GM08714 (cell line): ENCODE results near the gene RABGAP1L.
"Not testable (repeated sequence)": the region's sequence is repeated elsewhere in the genome, so short reads cannot be mapped to it uniquely, and the experiment has no call there.

Experiments used
- H3K4me3 ChIP-seq: fragments of 200-500 bp; sonication (Bioruptor generic); 2 replicates; pipeline ENCODE4 v1.5.1; 2014; ENCODE audit warnings: mild to moderate bottlenecking, low read length, inconsistent platforms
- ZNF274 ChIP-seq: IDR thresholded peaks from 2 replicates; pipeline ENCODE4 v1.6.1; 2012; ENCODE audit warnings: mild to moderate bottlenecking, low read depth, low read length

Gene RABGAP1L

GRCh38 chr1:174159252-174160108 lies at the start of gene RABGAP1L:
Gene RABGAP1L, plus strand, starts transcription at chr1:174159520.
- H3K4me3 ChIP-seq, result peak within 1 kb of the TSS; percentile 78
- no peak for TF ChIP-seq ZNF274

- H3K4me3 ChIP-seq, result no peak overlapping the region
Observed at GRCh38 chr1:174110053-174110452, 49.3 kb upstream of the RABGAP1L start.

DNA sequence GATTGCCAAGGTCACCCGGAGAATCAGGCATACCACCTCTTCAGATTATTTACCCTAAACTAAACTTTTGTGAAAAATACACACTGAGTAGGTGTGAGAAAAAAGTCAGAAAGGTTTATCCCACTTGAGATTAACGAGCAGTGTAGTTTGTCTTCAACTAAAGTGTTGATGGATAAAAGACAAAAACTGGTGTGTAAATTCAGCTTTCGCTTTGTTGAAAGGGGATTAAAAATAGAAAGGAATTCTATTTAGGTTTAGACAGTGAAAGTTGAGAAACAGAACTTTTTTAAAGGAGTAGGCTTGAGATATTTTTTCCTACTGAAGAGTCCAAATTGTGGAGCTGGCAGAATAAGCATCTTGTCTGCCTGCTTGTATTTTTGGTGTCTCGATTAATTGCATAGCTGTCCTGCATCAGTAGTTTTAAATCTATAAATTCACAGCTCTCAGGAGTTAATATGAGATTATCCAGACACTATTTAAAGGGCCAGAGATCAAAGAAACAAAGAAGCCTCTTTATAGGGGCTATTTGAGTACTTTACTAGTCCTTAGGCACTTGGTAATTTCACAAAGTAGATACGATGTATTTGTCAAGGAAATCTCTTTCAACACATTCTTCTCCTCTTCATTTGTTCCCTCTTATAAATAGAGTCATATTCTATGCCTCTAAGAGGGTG lies 46.7 kb upstream of the RABGAP1L start:
- H3K4me3 ChIP-seq, result no peak overlapping the region
- no peak for TF ChIP-seq ZNF274

More at GRCh38 chr1:174110053-174110452, 49.3 kb upstream of the RABGAP1L start:
- no peak for TF ChIP-seq ZNF274

GRCh38 chr1:174114106-174114505 lies 45.2 kb upstream of the RABGAP1L start:
- no peak overlapping the region for H3K4me3 ChIP-seq
- no peak for TF ChIP-seq ZNF274

GRCh38 chr1:174114788-174115448 lies 44.4 kb upstream of the RABGAP1L start:
- TF ChIP-seq ZNF274, result no peak
- H3K4me3 ChIP-seq, result no peak overlapping the region

- no peak for TF ChIP-seq ZNF274
- H3K4me3 ChIP-seq, result no peak overlapping the region
Observed at GRCh38 chr1:174116042-174116441, 43.3 kb upstream of the RABGAP1L start.

DNA sequence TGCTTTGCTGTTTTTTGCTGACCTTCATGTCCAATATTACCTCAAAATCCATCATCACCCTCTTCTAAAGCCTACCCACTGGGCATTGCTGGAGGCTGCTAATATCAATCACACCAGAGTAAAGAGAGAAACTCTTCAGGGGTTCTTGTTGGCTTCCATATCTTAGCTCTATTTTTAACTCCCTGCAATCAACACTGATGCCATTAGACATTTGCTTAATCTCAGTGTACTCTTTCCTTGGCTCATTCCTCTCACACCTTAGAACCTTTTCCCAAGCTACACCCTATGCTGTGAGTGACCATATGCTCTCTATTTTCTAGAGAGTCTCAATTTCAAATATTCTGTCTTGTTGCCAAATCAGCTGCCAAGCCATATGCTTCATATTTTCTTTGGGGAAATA lies 40.6 kb upstream of the RABGAP1L start:
- no peak for TF ChIP-seq ZNF274

DNA sequence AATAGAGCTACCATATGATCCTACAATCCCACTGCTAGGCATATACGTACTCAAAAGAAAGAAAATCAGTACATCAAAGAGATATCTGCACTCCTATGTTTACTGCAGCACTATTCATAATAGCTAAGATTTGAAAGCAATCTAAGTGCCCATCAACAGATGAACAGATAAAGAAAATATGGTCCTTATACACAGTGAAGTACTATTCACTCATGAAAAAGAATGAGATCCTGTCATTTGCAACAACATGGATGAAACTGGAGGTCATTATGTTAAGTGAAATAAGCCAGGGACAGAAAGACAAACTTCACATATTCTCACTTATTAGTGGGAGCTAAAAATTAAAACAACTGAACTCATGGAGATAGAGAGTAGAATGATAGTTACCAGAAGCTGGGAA lies 37.0 kb upstream of the RABGAP1L start:
- H3K4me3 ChIP-seq, result not testable (repeated sequence)

More for the DNA sequence above, 40.6 kb upstream of the RABGAP1L start:
- H3K4me3 ChIP-seq, result no peak overlapping the region

- no peak for TF ChIP-seq ZNF274
- H3K4me3 ChIP-seq, result no peak overlapping the region
Observed at GRCh38 chr1:174123843-174124242, 35.5 kb upstream of the RABGAP1L start.

GRCh38 chr1:174127176-174127575 lies 32.1 kb upstream of the RABGAP1L start:
- H3K4me3 ChIP-seq, result not testable (repeated sequence)

DNA sequence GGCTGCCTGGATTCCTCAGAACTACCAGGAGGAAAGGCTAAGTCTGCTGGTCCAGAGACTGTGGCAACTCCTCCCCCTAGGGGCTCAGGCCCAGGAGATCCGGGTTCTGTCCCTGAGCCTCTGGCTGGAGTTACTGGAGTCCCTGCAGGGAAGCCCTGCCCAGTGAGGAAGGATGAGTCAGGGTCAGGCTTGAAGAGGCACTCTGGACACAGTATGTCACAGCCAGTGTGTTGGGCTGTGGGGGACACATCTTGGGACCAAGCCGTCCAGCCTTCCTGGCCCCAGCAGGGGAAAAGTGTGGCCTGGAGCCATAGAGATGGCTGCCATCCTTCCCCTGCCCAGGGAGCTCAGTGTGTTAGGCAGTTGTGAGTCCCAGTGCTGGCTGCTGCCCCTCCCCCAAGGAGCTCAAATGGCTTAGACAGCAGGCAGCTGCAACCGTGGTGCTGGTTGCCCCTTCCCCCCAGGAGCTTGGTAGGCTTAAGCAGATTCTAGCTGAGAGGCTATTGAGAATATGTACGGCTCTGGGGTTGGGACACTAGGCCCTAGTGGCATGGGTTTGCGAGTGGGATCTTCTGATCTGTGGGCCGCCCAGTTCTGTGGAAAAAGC lies 28.2 kb upstream of the RABGAP1L start:
- no peak overlapping the region for H3K4me3 ChIP-seq
- no peak for TF ChIP-seq ZNF274

GRCh38 chr1:174134003-174134659 lies 25.2 kb upstream of the RABGAP1L start:
- no peak overlapping the region for H3K4me3 ChIP-seq
- no peak for TF ChIP-seq ZNF274

- no peak overlapping the region for H3K4me3 ChIP-seq
- no peak for TF ChIP-seq ZNF274
Observed at GRCh38 chr1:174135211-174135610, 24.1 kb upstream of the RABGAP1L start.

DNA sequence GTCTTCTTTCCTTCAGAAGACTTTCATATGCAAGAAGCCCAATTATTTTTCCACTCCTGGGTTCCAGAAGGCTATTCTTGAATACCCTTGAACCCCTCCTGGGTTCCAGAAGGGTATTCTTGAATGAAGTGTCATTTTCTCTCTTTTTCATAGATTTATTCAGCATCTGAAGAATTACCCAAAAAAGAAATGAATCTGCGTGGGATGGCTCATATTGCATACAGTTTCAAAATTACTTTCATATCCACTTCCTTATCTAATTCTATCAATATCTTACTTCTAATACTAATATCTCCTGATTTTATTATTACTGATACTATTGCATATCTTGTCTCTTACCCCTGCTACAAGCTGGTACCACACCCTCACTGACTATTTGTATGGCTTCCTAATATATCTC lies 22.6 kb upstream of the RABGAP1L start:
- no peak overlapping the region for H3K4me3 ChIP-seq
- TF ChIP-seq ZNF274, result no peak
